GOT3 (cell line): ENCODE measurements around the gene ASL.
"Not testable (repeated sequence)": the region's sequence is repeated elsewhere in the genome, so short reads cannot be mapped to it uniquely, and the experiment has no call there.

ENCODE experiments used
- DNase-seq: peaks from one replicate; lab custom pipeline; 2025; ENCODE audit warnings: mixed read lengths; lab: John Stamatoyannopoulos, UW

The ASL gene

DNA sequence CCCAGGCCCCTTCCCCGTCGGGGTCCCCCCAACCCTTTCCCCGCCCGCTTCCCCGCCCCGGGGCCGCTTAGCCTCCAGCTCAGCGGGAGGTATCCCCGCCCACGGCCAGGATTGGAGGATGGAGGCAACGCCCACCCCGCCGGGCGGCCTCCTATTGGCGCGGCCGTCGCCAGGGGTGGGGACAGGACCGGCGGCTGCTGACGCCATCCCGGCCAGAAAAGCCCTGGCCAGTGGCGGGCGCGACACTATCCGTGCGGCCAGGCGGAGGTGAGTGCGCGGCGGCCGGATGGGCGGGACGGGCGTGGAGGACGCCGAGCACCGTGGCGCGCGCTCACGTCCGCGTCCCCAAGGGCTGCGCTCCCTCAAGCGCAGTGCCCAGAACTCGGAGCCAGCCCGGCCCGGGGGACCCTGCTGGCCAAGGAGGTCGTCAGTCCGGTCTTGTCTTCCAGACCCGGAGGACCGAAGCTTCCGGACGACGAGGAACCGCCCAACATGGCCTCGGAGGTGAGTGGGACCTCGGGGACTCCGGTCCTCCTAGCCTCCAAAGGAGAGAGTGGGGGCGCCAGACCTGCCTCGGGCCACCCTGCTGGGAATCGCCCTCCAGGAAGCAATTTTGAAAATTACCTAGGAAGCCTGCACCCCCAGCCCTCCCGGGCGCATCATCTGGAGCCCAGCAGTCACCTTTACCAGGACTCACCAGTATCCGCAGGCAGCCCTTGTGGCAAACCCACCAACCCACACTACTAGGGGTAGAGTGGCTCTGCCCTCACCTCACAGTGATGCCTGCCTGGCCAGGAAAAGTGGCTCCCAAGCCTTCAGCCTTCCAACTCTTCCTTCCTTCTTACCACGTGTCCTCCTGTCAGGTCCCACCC, at the start of gene ASL:
TSS of gene ASL (plus strand) at position 230 of the 872 bp plus-strand sequence. CDS start at position 493, 263 bp downstream.
- peak; percentile 73 for DNase-seq

DNA sequence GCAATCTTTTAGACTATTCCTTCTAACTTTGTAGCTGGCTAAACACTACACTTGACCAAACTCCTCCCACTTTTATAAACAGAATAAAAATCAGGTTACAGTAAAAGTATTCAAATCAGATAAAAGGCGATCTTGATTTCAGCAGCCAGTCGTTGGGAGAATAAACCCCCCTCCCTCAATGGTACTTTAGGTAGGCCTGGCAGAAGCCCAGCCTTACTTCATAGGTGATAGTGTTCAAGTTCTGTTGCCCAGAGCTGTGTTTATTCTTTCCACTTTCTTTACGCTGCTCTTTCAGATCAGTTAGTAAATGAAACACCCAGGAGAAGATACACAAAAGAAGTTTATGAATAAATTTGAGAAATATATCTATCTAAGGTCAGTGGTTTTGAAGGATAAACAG, 47.3 kb upstream of the ASL start:
- not testable (repeated sequence) for DNase-seq

DNA sequence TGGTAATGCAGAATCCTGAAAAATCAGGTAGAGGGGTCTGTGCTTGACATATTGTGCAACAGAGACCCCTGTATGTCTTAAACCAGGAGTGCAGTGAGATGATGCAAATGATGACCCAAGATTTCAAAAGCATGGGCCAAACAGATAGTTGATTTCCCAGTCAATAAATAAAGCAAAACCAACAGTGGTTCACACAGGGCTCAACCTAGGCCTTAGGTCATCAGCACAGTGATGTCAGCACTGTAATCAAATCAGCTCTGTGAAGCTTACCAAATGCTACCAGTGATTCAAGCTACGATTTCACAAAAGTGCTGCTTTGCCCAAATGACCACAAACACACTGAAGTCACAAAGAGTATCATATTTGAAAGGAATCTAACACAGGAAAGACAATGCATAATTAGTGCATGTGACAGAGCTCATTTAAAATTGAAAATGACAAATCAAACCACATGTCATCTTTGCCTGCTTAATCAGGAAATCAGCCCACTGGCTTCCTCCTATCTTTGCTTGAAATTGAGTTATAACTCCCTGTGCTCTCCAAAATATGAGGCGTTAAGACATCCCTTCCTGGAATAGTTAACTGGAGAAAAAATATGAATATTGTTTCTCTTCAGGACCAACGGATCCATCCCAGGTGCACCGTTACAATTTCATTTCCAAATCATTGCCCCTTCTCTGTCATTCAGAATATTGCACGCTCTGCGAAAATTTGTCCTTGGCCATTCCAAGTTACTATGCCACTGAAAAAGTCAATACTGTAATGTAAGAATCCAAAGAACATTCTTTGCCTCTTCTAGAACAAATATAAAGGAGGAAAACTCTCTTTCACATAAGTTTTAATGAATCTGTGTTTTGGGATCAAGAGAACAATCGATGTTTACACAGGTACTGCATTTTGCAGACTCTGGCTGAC, 41.9 kb upstream of the ASL start:
- no peak for DNase-seq

DNA sequence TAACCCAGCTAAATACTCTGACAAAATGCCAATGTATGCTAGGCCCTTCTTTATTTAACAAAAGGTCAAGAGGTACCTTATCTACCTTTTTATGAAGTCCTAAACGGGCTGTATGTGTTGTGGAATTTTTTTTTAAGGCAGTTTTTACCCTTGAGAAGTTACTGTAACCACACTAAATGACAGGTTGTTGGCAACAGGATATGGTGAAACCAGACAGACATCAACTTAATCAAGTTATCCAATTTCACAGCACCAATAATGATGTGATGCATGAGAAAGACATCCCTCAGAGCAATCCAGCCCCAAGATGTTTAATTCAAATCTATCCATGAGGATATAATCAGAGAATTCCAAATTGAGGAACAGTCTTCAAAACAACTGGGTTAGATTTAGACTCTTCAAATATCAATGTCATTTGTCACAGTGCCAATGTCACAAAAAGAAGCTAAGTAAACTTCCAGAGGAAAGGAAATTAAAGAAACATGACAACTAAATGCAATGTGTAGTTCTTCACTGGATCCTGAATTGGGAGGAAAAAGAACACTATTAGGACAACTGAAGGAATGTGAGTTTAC, 41.1 kb upstream of the ASL start:
- not testable (repeated sequence) for DNase-seq

DNA sequence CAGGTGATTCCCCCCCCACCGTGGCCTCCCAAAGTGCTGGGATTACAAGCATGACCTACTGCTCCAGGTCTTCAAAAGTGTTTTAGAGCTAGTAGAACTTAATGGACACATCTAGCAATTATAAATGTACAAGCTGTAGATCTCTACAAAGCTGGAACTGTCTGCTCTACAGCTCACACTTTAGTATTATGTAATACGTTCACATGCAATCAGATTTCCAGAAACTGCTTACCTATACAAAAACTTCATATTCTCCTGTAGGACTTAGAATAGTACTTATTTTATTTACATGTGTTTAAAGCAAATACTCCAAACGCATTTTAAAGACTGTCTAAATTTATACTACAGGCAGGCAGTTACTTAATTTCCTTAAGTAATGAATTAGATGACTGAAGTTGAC, 39.2 kb upstream of the ASL start:
- DNase-seq: no peak

DNA sequence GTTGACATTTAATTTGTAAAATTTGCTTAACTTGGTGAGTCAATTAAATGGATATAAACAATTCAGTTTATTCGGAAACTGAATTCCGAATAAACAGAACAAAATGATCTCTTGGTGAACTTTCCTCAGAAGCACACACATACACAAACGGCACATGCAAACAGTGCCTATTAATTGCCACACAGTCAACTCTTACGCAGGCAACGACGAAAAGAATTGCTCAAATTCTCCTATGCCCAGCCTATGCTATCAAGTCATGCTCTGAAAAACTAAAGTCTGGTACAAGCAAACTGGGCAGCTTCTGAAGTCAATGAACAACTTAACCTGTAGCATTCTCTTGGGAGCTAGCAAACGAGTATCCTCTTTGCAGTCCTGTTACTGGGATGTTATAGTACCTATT, 38.8 kb upstream of the ASL start:
- DNase-seq: no peak

DNA sequence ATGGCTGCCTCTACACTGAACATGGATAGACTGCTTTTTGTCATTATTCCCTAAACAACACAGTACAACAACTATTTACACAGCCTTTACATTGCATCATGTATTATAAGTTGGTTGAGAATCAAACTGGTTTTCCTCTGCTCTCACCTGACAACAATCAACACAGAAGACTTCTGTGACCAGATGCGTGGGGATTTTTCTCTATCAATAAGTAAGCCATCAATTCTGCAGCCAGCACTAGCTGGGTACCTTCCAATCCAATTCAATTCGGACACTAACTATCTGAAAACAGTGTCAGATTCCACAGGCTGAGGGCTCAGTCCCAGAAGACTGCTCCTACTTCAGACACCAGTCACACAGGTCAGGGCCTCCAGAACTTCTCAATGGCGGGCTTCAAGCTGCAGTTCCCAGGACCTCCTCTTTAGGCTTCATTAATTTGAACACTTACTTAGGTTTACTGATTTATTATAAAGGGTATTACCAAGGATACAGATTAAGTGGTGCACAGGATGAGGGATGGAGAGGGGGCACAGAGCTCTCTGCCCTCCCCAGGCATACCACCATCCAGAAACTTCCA, 36.4 kb upstream of the ASL start:
- DNase-seq: no peak

DNA sequence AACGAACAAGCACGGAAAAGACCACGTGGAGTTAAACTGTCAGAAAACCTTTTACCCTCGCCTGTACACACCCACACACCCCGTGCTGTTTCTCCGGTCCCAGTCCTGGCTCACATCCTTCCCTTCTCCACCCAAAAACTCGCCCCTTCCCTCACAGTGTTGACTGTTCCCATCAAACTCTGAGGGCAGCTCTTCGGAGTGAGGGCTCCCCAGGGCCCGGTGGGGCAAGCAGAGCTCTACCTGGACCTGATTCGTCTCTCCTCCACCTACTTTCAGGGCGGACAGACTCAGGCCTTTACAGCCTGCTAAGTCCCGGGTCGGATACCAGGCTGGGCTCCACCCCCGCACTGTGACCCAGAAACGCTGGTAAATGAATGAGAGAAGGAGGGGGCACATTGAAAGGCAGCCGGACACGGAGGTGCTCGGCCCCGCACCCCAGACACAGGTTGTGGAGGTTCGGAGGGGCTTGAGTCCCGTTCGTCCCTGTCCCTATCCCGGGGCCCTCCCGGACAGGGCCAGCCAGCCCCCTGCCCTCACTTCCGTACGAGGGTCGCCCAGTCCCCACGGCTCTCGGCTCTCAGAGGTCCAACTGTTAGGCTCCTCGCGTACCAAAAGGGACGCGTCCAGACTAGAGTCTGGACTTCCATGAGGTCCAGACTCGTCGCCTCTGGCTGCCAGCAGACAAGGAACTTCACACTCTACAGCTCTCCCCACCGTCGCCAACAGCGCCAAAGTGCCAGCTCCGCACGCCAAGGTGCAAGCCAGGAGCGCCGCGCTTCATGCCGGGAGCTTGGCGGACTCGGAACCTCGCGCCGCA, 31.7 kb upstream of the ASL start:
- DNase-seq: no peak

DNA sequence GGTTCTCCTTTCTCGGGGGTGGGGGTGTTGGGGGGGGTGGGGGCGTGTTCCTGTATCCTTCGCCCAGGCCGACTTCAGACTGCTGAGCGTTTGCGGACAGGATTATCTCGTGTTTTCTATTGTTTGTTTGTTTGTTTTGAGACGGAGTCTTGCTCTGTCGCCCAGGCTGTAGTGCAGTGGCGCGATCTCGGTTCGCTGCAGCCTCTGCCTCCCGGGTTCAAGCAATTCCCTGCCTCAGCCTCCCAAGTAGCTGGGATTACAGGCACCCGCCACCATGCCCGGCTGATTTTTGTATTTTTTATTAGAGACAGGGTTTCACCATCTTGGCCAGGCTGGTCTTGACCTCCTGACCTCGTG, 31.1 kb upstream of the ASL start:
- DNase-seq: not testable (repeated sequence)

DNA sequence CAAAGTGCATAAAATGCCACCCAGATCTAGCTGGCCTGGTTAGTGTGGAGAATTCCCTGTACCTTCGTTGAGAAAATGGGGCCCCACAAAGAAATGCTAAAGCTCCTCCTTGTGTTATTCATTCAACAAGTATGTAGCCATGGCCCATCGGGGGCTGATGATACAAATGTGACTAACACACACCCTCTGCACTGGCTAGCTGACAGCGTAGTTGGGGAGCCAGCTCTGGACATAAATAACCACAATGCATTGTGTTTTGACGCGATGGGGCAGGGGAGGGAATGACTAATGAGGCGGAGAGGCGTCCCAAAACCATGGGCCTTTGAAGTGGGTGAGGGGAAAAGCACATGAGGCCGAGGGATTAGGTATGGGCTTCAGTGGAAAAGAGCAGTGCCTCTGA, 28.2 kb upstream of the ASL start:
- peak; percentile 29 for DNase-seq

DNA sequence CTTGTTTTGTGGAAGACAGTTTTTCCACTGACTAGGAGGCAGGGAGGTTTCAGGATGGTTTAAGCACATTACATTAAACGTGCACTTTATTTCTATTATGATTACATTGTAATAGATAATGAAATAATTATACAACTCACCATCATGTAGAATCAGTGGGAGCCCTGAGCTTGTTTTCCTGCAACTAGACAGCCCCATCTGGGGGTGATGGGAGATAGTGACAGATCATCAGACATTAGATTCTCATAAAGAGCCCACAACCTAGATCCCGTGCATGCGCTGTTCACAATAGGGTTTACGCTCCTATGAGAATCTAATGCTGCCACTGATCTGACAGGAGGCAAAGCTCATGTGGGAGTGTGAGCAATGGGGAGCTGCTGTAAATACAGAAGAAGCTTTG, 25.7 kb upstream of the ASL start:
- DNase-seq: not testable (repeated sequence)

DNA sequence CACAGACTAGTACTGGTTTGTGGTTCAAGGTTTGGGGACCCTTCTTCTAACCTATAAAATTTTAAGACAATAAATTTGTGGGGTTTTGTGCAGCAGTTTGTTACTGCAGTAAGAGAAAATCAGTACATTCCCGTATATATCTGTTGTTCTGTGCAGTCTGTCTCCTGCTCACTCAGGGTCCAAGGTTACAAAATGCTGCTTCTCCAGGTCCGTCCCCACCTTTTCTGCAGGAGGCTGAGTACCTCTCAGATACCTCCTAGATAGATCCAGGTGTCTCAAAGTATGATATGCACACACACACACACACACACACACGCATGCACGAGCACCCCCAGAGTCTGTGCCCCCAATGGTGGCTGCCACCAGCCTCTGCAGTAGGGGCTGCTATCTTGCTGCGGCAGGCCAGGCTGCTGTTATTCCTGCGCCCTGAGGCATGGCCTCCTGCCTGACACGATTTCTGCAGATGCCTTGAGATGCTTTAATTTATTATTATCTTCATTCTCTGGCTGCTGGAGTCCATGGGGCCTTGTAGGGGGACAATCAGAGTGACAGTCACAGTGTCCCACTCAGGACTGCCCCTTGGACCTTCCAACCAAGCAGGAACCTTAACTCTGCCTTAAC, 25.2 kb upstream of the ASL start:
- no peak for DNase-seq

DNA sequence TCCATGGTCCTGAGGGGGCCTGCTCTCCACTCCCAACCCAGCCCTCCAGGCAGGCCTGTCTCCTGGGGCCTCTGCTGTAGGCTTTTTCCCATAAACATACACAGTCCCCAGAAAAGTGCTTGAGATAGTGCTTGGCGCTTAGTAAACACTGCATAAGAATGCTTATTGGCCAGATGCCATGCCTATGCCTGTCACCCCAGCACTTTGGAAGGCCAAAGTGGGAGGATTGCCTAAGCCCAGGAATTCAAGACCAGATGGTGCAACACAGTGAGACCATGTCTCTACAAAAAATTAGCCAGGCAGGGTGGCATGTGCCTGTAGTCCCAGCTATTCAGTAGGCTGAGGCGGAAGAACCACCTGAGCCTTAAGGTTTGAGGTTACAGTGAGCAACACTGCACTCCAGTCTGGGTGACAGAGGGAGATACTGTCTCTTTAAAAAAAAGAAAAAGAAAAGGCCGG, 24.6 kb upstream of the ASL start:
- DNase-seq: peak; percentile 26

DNA sequence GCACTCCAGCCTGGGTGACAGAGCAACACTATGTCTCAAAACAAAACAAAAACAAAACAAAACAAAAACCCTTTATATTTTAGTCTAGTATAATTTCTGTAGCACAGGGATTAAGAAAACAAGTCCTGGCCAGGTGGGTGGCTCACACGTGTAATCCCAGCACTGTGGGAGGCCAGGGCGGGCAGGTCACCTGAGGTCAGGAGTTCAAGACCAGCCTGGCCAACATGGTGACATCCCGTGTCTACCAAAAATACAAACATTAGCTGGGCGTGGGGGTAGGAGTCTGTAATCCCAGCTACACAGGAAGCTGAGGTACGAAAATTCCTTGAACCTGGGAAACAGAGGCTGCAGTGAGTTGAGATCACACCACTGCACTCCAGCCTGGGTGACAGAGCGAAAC, 23.2 kb upstream of the ASL start:
- DNase-seq: no peak

DNA sequence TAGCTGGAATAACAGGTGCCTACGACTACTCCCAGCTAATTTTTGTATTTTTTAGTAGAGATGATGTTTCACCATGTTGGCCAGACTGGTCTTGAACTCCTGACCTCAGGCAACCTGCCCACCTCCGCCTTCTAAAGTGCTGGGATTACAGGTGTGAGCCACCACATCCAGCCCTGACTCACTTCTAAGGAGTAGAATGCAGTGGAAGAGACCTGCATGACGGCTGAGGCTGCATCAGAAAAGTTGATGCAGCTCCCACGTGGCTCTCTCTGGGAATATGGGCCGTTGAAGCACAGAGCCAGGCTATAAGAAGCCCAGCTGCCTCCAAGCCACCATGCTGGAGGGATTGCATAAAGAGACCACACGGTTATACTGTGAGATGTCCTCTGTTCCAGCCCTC, 21.6 kb upstream of the ASL start:
- no peak for DNase-seq

DNA sequence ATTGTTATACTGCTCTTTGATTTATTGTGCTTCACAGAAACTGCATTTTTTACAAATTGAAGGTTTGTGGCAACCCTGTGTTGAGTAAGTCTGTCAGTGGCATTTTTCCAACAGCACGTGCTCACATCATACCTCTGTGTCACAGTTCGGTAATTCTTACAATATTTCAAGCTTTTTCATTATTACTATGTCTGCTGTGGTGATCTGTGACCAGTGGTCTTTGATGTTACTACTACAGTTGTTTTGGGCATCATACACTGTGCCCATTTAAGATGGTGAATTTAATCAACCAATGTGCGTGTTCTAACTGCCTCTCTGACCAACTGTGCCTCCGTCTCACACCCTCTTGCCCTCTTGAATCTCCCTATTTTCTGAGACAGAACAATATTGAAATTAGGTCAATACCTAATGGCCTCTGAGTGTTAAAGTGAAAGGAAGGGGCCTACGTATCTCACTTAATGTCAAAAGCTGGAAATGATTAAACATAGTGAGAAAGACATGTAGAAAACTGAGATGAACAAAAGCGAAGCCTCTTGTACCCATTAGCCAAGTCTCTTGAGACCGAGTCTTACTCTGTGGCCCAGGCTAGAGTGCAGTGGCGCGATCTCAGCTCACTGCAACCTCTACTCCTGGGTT, 20.2 kb upstream of the ASL start:
- no peak for DNase-seq

DNA sequence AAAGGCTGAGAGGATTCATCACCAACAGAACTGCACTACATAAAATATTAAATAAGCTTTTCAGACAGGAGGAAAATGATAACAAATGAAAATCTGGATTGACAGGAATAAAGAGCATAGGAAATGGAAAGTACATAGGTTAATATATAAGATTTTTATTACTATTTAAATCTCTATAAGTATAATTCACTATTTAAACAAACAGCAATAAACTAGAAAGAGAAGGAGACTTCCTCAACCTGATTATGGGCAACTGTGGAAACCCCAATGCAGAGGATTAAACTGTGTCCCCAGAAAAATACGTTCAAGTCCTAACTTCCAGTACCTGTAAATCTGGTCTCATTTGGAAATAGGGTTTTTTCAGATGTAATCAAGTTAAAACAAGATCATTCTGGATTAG, 14.8 kb upstream of the ASL start:
- DNase-seq: no peak

DNA sequence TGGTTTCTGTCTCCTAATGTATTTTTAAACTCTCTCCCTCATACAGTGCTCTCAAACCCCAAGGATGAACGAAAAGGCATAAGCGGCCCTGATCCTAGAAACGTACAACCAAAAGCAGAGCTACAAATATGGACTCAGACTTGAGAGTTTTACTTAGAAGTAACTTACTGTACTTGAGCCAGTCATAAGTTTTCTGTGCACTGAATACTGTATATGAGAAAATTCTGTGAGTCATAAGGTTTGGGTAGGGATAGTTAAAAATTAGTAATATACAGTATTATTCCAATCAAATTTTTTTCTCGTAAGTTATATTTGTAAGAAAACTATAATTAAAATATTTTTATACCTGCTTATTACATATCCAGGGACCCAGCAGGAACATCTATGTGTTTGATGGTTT, 5.9 kb upstream of the ASL start:
- no peak for DNase-seq

DNA sequence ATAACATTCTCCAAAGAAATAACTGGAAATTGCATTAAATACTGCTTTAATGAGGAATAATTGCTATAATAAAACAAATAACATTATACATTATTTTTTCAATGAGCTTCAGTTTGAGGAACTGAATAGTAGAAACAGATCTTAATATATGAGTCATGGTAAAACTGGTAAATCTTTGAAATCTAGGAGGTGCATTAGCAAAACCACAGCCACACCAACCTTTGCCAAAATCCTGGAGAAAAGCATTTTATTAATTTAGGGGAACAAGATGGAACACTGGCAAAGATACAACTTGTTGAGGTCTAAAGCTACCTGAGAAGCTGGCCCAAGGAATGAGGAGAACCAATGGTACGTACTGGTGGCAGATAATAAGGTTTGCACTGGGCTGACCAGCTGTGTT, 5.4 kb upstream of the ASL start:
- DNase-seq: no peak

DNA sequence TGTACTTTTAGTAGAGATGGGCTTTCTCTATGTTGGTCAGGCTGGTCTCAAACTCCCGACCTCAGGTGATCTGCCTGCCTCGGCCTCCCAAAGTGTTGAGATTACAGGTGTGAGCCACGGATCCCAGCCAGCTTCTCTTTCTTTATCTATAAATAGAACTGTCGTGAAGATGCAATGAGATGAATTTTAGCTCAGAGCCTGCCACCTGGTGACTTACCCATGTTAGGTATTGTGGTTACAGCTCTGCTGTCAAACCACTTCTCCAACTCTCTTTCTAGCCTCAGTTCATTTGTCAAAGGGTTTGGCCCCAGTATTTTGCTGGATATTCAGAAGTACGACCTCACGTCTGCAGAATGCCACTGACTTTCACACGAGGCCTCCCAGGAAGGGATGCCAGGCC, 3.4 kb upstream of the ASL start:
- DNase-seq: not testable (repeated sequence)
